ENCODE measurements around the gene TIMP1. TPM values are rescaled to one million over a fixed set of nuclear protein-coding genes. Genes with fewer than 3 reads are reported as not detected.

TIMP1 gene
- polyA plus RNA-seq, 4 donors, result 19.5 to 196 (median 61.8) TPM

- WGBS, 3 donors, result 65 to 100% (median 88%) methylated on average over 1 of the region's 1 CpG
- H3K4me3 ChIP-seq (ENCODE audit: low read depth in 1 of 3, low read length in 3 of 3), result no peak overlapping the region
- DNase-seq (no peak), FAIRE-seq (no peak)
- H3K4me1 ChIP-seq (ENCODE audit: control insufficient read depth in 3 of 3, insufficient read depth in 2 of 3, low read depth in 1 of 3, low read length in 2 of 3), result no peaks in the 10 kb centered on the region
- no peaks in the 10 kb centered on the region for H3K9me3 ChIP-seq (ENCODE audit: control insufficient read depth in 2 of 2, insufficient read depth in 1 of 2, low read depth in 1 of 2, low read length in 1 of 2)
- peaks cover 0 to 2% (median 0%) of the 10 kb centered on the region in 3 donors for H3K27me3 ChIP-seq (ENCODE audit: control insufficient read depth in 3 of 3, insufficient read depth in 3 of 3, low read length in 3 of 3)
- no peak overlapping the region for H3K27ac ChIP-seq (ENCODE audit: low read depth in 1 of 3, low read length in 2 of 3)
- no peaks in the 10 kb centered on the region for H3K36me3 ChIP-seq (ENCODE audit: control insufficient read depth in 3 of 3, insufficient read depth in 2 of 3, low read depth in 1 of 3, low read length in 3 of 3)
Observed at GRCh38 chrX:47628982-47629381, 46.7 kb downstream of the TIMP1 start.

- H3K9me3 ChIP-seq (ENCODE audit: control insufficient read depth in 2 of 2, insufficient read depth in 1 of 2, low read depth in 1 of 2, low read length in 1 of 2), result no peaks in the 10 kb centered on the region
- no peak within 1 kb of the TSS for H3K27ac ChIP-seq (ENCODE audit: low read depth in 1 of 3, low read length in 2 of 3)
- DNase-seq (no peak), FAIRE-seq (no peak)
- no peak within 1 kb of the TSS for H3K4me3 ChIP-seq (ENCODE audit: low read depth in 1 of 3, low read length in 3 of 3)
- no peaks in the 10 kb centered on the region for H3K27me3 ChIP-seq (ENCODE audit: control insufficient read depth in 3 of 3, insufficient read depth in 3 of 3, low read length in 3 of 3)
- H3K4me1 ChIP-seq (ENCODE audit: control insufficient read depth in 3 of 3, insufficient read depth in 2 of 3, low read depth in 1 of 3, low read length in 2 of 3), result no peaks in the 10 kb centered on the region
- whole genome bisulfite sequencing, 3 donors, result 49 to 72% (median 66%) methylated on average over 7 to 14 of the region's 14 CpGs
- H3K36me3 ChIP-seq (ENCODE audit: control insufficient read depth in 3 of 3, insufficient read depth in 2 of 3, low read depth in 1 of 3, low read length in 3 of 3), result no peaks in the 10 kb centered on the region
Observed at GRCh38 chrX:47629419-47630200, 47.4 kb downstream of the TIMP1 start, which contains the start of gene CFP. Gene CFP (minus strand): TSS chrX:47629930. CDS start chrX:47629844, 86 bp downstream.

- H3K27me3 ChIP-seq (ENCODE audit: control insufficient read depth in 3 of 3, insufficient read depth in 3 of 3, low read length in 3 of 3), result no peaks in the 10 kb centered on the region
- no peak overlapping the region for H3K27ac ChIP-seq (ENCODE audit: low read depth in 1 of 3, low read length in 2 of 3)
- no peaks in the 10 kb centered on the region for H3K4me1 ChIP-seq (ENCODE audit: control insufficient read depth in 3 of 3, insufficient read depth in 2 of 3, low read depth in 1 of 3, low read length in 2 of 3)
- H3K9me3 ChIP-seq (ENCODE audit: control insufficient read depth in 2 of 2, insufficient read depth in 1 of 2, low read depth in 1 of 2, low read length in 1 of 2), result no peaks in the 10 kb centered on the region
- DNase-seq (no peak), FAIRE-seq (no peak)
- H3K36me3 ChIP-seq (ENCODE audit: control insufficient read depth in 3 of 3, insufficient read depth in 2 of 3, low read depth in 1 of 3, low read length in 3 of 3), result peaks cover 0 to 9% (median 0%) of the 10 kb centered on the region in 3 donors
- no peak overlapping the region for H3K4me3 ChIP-seq (ENCODE audit: low read depth in 1 of 3, low read length in 3 of 3)
- 80 to 91% (median 81%) methylated on average over 5 of the region's 5 CpGs for whole genome bisulfite sequencing, 3 donors
Observed at GRCh38 chrX:47631676-47632075, 49.4 kb downstream of the TIMP1 start.

GRCh38 chrX:47632666-47633065, 50.4 kb downstream of the TIMP1 start:
- DNase-seq (no peak), FAIRE-seq (no peak)
- Histone ChIP-seq H3K27ac (ENCODE audit: low read depth in 1 of 3, low read length in 2 of 3) (no peak overlapping the region), H3K4me3 (ENCODE audit: low read depth in 1 of 3, low read length in 3 of 3) (no peak overlapping the region), H3K9me3 (ENCODE audit: control insufficient read depth in 2 of 2, insufficient read depth in 1 of 2, low read depth in 1 of 2, low read length in 1 of 2) (no peaks in the 10 kb centered on the region), H3K27me3 (ENCODE audit: control insufficient read depth in 3 of 3, insufficient read depth in 3 of 3, low read length in 3 of 3) (no peaks in the 10 kb centered on the region), H3K4me1 (ENCODE audit: control insufficient read depth in 3 of 3, insufficient read depth in 2 of 3, low read depth in 1 of 3, low read length in 2 of 3) (no peaks in the 10 kb centered on the region), H3K36me3 (ENCODE audit: control insufficient read depth in 3 of 3, insufficient read depth in 2 of 3, low read depth in 1 of 3, low read length in 3 of 3) (peaks cover 0 to 19% (median 0%) of the 10 kb centered on the region in 3 donors)
- 45 to 65% (median 60%) methylated on average over 4 of the region's 4 CpGs for WGBS, 3 donors

- Histone ChIP-seq H3K9me3 (ENCODE audit: control insufficient read depth in 2 of 2, insufficient read depth in 1 of 2, low read depth in 1 of 2, low read length in 1 of 2) (no peaks in the 10 kb centered on the region), H3K27me3 (ENCODE audit: control insufficient read depth in 3 of 3, insufficient read depth in 3 of 3, low read length in 3 of 3) (no peaks in the 10 kb centered on the region), H3K36me3 (ENCODE audit: control insufficient read depth in 3 of 3, insufficient read depth in 2 of 3, low read depth in 1 of 3, low read length in 3 of 3) (peaks cover 0 to 30% (median 2%) of the 10 kb centered on the region in 3 donors), H3K4me1 (ENCODE audit: control insufficient read depth in 3 of 3, insufficient read depth in 2 of 3, low read depth in 1 of 3, low read length in 2 of 3) (no peaks in the 10 kb centered on the region), H3K4me3 (ENCODE audit: low read depth in 1 of 3, low read length in 3 of 3) (no peak overlapping the region), H3K27ac (ENCODE audit: low read depth in 1 of 3, low read length in 2 of 3) (no peak overlapping the region)
- WGBS, 3 donors, result 72 to 79% (median 74%) methylated on average over 14 of the region's 14 CpGs
- DNase-seq, result no peak
- FAIRE-seq, result no peak
Observed at GRCh38 chrX:47633689-47634590, 51.7 kb downstream of the TIMP1 start.

GRCh38 chrX:47634871-47635575, 52.8 kb downstream of the TIMP1 start:
- H3K36me3 ChIP-seq (ENCODE audit: control insufficient read depth in 3 of 3, insufficient read depth in 2 of 3, low read depth in 1 of 3, low read length in 3 of 3), result peaks cover 2 to 39% (median 3%) of the 10 kb centered on the region in 3 donors
- no peak for DNase-seq
- H3K4me3 ChIP-seq (ENCODE audit: low read depth in 1 of 3, low read length in 3 of 3), result no peak overlapping the region
- no peak for FAIRE-seq
- no peak overlapping the region for H3K27ac ChIP-seq (ENCODE audit: low read depth in 1 of 3, low read length in 2 of 3)
- no peaks in the 10 kb centered on the region for H3K4me1 ChIP-seq (ENCODE audit: control insufficient read depth in 3 of 3, insufficient read depth in 2 of 3, low read depth in 1 of 3, low read length in 2 of 3)
- no peaks in the 10 kb centered on the region for H3K9me3 ChIP-seq (ENCODE audit: control insufficient read depth in 2 of 2, insufficient read depth in 1 of 2, low read depth in 1 of 2, low read length in 1 of 2)
- WGBS, 3 donors, result 72 to 85% (median 81%) methylated on average over 16 of the region's 16 CpGs
- H3K27me3 ChIP-seq (ENCODE audit: control insufficient read depth in 3 of 3, insufficient read depth in 3 of 3, low read length in 3 of 3), result no peaks in the 10 kb centered on the region

All from small intestine (tissue), 7 donors.